HepG2 (cell line): ENCODE results near the gene ACACB. TPM values are rescaled to one million over a fixed set of nuclear protein-coding genes. Genes with fewer than 3 reads are reported as not detected.
A peak's percentile ranks its signal among the peaks of the same experiment; 100 is the strongest.

Experiments used
- ATAC-seq: fragments of 200-7000 bp; cut with Tn5 transposase; 3 replicates; pipeline ENCODE4 v1.9.1; 2020; ENCODE audit warnings: mild to moderate bottlenecking, moderate library complexity
- BruUV-seq: library from RNA; stranded (reverse); fragments of 400-500 nt; replicated peaks from 2 replicates; lab custom pipeline; 2021; lab: Mats Ljungman, UMichigan
- CTCF ChIA-PET: fragments of 300-600 bp; formaldehyde crosslinking; extraction: SDS; loops from one replicate; lab custom pipeline; 2021; ENCODE audit warnings: low total read pairs, inconsistent platforms, low intra/inter-chr PET ratio; lab: Yijun Ruan, JAX
- POLR2A ChIA-PET: fragments of 350-600 bp; sonication (Branson Sonifier 250); formaldehyde crosslinking; loops from one replicate; lab custom pipeline; 2020; ENCODE audit warnings: antibody characterized with exemption, inconsistent platforms; lab: Yijun Ruan, JAX
- DNase-seq: peaks from one replicate; pipeline ENCODE4 v3.0.0-alpha.2; 2015; ENCODE audit warnings: low spot score
- FAIRE-seq: peaks from 3 replicates; lab custom pipeline; 2011; peaks lifted over from hg19 to GRCh38; lab: Jason Lieb, UNC
- H2AFZ ChIP-seq: one replicate; pipeline ENCODE4 v1.6.1; 2011; ENCODE audit warnings: low read length, inconsistent platforms
- H3K27ac ChIP-seq: fragments of 300-600 bp; 3 replicates; pipeline ENCODE4 v1.8.0; 2011; ENCODE audit warnings: mixed run types, mild to moderate bottlenecking, mixed read lengths, low read length, inconsistent platforms; ENCODE audit not compliant: insufficient read depth; ENCODE audit errors: extremely low read length
- H3K27me3 ChIP-seq, 2 experiments: fragments of 200-600 bp in 1 of 2; 2 replicates in 1 of 2; 3 replicates in 1 of 2; pipeline versions ENCODE4 v1.6.0 to v1.8.0; 2011; ENCODE audit warnings: low read length in 2 of 2, mild to moderate bottlenecking in 2 of 2, moderate library complexity in 2 of 2, inconsistent platforms in 1 of 2; ENCODE audit not compliant: insufficient read depth in 2 of 2, control insufficient read depth in 1 of 2
- H3K36me3 ChIP-seq, 2 experiments: fragments of 200-600 bp in 1 of 2; replicated peaks in 1 of 2; 2 replicates in 1 of 2; 3 replicates in 1 of 2; pipeline versions ENCODE4 v1.5.1 to v1.8.0; 2011; ENCODE audit warnings: low read length in 2 of 2, inconsistent platforms in 1 of 2; ENCODE audit not compliant: insufficient read depth in 2 of 2, control insufficient read depth in 1 of 2
- H3K4me1 ChIP-seq: 2 replicates; pipeline ENCODE4 v1.5.1; 2012; ENCODE audit warnings: low read length, inconsistent platforms; ENCODE audit not compliant: insufficient read depth
- H3K4me2 ChIP-seq: 2 replicates; pipeline ENCODE4 v1.6.0; 2011; ENCODE audit warnings: low read depth, low read length, inconsistent platforms
- H3K4me3 ChIP-seq, 3 experiments: fragments of 200-600 bp in 1 of 3; sonication (generic), shearing (Covaris generic) in 1 of 3; replicated peaks in 1 of 3; 2 replicates each; pipeline ENCODE4 v1.5.1; 2011 to 2016; ENCODE audit warnings: low read length in 3 of 3, inconsistent platforms in 2 of 3, low read depth in 2 of 3, mild to moderate bottlenecking in 2 of 3, control low read depth in 1 of 3, mixed read lengths in 1 of 3; ENCODE audit not compliant: insufficient read depth in 1 of 3
- H3K79me2 ChIP-seq: one replicate; pipeline ENCODE4 v1.6.1; 2011; ENCODE audit warnings: low read length, inconsistent platforms; ENCODE audit not compliant: insufficient read depth
- H3K9ac ChIP-seq: 2 replicates; pipeline ENCODE4 v1.6.0; 2011; ENCODE audit warnings: mild to moderate bottlenecking, low read depth, low read length, inconsistent platforms; ENCODE audit not compliant: insufficient read depth
- H3K9me3 ChIP-seq: 2 replicates; pipeline ENCODE4 v1.5.1; 2012; ENCODE audit warnings: mild to moderate bottlenecking, low read length
- H4K20me1 ChIP-seq: 2 replicates; pipeline ENCODE4 v1.6.0; 2011; ENCODE audit warnings: inconsistent platforms, mild to moderate bottlenecking, low read length, moderate library complexity; ENCODE audit not compliant: insufficient read depth
- ERF ChIP-seq: IDR thresholded peaks from 2 replicates; pipeline ENCODE4 v1.6.1; 2018; ENCODE audit warnings: missing biosample characterization, missing genetic modification reagents
- HDAC1 ChIP-seq: sonication (generic); formaldehyde crosslinking; IDR thresholded peaks from 2 replicates; pipeline ENCODE4 v1.5.1; 2020; ENCODE audit warnings: mild to moderate bottlenecking, missing genetic modification reagents
- PHF21A ChIP-seq: sonication (generic); formaldehyde crosslinking; IDR thresholded peaks from 2 replicates; pipeline ENCODE4 v1.5.0; 2020; ENCODE audit warnings: mild to moderate bottlenecking, missing genetic modification reagents
- SMAD1 ChIP-seq: sonication (generic); formaldehyde crosslinking; IDR thresholded peaks from 2 replicates; pipeline ENCODE4 v1.4.0; 2020; ENCODE audit warnings: missing genetic modification reagents, low read depth, mild to moderate bottlenecking, borderline replicate concordance
- SMAD3 ChIP-seq: sonication (generic); formaldehyde crosslinking; IDR thresholded peaks from 2 replicates; pipeline ENCODE4 v1.4.0; 2020; ENCODE audit warnings: missing genetic modification reagents
- TBP ChIP-seq: sonication (generic); formaldehyde crosslinking; IDR thresholded peaks from 2 replicates; pipeline ENCODE4 v1.5.0; 2020; ENCODE audit warnings: missing genetic modification reagents
- ZFAT ChIP-seq: sonication (generic); formaldehyde crosslinking; conservative IDR thresholded peaks from 2 replicates; pipeline ENCODE4 v1.8.1; 2023; ENCODE audit warnings: missing genetic modification reagents, inconsistent platforms
- ZNF17 ChIP-seq: sonication (generic); formaldehyde crosslinking; IDR thresholded peaks from 2 replicates; pipeline ENCODE4 v1.5.0; 2020; ENCODE audit warnings: mild to moderate bottlenecking, missing genetic modification reagents
- WGBS: methylation state at CpG from one replicate; pipeline ENCODE4 v1.1.6; 2017; ENCODE audit warnings: low lambda C conversion rate; 5-methylcytosine and 5-hydroxymethylcytosine counted together
- in situ Hi-C: cut with HindIII; loops from 2 replicates; pipeline ENCODE4 v1.10.0; 2017; ENCODE audit warnings: low pct_unique_long_range_greater_than_20kb; ENCODE audit not compliant: extremely low pct_ligation_motif_present
- intact Hi-C: fragments of 100-400 bp; cut with micrococcal nuclease; formaldehyde crosslinking; loops from one replicate; pipeline ENCODE4 v1.10.0; 2022; ENCODE audit not compliant: unreplicated experiment
- polyA plus RNA-seq, 8 experiments: library from polyadenylated mRNA; depleted of rRNA in 3 of 8; stranded (reverse) in 7 of 8; unstranded in 1 of 8; fragments of >200 nt; fragmentation: Illumina TruSeq in 4 of 8; extraction: Trizol in 4 of 8; gene quantifications; 2 replicates each; pipeline versions ENCODE4 v1.2.1 to v1.2.3, GENCODE V29; 2011 to 2016; ENCODE audit warnings: low read depth in 4 of 8, missing spikeins in 1 of 8, mixed read lengths in 1 of 8; ENCODE audit not compliant: insufficient read depth in 1 of 8
- total RNA-seq, 5 experiments: library from RNA; depleted of rRNA; stranded (reverse); fragments of >200 nt; fragmentation: Illumina TruSeq; extraction: Trizol; gene quantifications; 2 replicates each; pipeline ENCODE4 v1.2.3, GENCODE V29; 2016; ENCODE audit warnings: low read depth in 1 of 5
- TF ChIP-seq, protein P1 (sequence below): sonication (generic); formaldehyde crosslinking; IDR thresholded peaks from 2 replicates; pipeline ENCODE4 v1.4.0; 2020; ENCODE audit warnings: missing genetic modification reagents
- TF ChIP-seq, protein P2 (sequence below): sonication (generic); formaldehyde crosslinking; IDR thresholded peaks from 2 replicates; pipeline ENCODE4 v1.4.0; 2020; ENCODE audit warnings: low read depth, missing genetic modification reagents
- TF ChIP-seq, protein P3 (sequence below): sonication (generic); formaldehyde crosslinking; conservative IDR thresholded peaks from 2 replicates; pipeline ENCODE4 v1.4.0; 2020; ENCODE audit warnings: mild to moderate bottlenecking, missing genetic modification reagents, moderate library complexity
- TF ChIP-seq, protein P4 (sequence below): sonication (generic); formaldehyde crosslinking; IDR thresholded peaks from 2 replicates; pipeline ENCODE4 v1.4.0; 2020; ENCODE audit warnings: mild to moderate bottlenecking, missing genetic modification reagents, borderline replicate concordance

ACACB gene
- total and polyA plus RNA-seq, 2 of the 13 experiments (the other 11 are each of a cell fraction or from before 2014, with no cell fraction given): 6.2 to 8.6 TPM

DNA sequence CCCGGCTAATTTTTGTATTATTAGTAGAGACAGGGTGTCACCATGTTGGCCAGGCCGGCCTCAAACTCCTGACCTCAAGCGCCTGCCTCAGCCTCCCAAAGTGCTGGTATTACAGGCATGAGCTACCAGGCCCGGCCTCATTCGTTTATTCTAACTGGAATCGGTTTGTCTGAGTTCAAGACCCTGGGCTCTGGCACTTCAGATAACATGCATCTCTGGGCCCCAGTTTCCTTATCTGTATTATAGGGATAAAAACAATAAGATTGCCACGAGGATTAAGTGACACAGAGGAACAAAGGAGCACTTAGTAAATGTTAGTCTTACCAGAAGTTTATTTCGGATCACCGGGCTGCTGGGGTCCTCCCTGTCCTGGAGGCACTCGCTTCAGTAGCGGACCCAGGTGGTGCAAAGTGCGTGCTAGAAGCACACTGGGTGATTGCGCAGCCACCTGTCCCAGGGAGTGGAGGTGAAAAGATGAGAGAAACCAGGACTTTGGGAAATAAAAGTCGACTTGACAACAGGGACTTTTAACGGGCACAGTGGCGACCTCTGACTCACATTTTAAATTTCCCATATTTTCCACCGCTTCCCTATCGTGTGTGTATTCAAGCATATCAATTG is 37.5 kb downstream of the ACACB start:
- no peaks in the 10 kb centered on the region for H4K20me1 ChIP-seq
- intact Hi-C loops (loop anchor here (5.0 kb wide), 1 partner anchor 37 kb away; the partner anchor contains the start of gene ACACB), in situ Hi-C loops (no loop called here)
- ATAC-seq (peak; percentile 72), DNase-seq (peak; percentile 49), FAIRE-seq (peak; percentile 76)
- H3K27ac ChIP-seq: peak overlapping the region; percentile 64
- no peaks in the 10 kb centered on the region for H3K9me3 ChIP-seq
- peak overlapping the region; percentile 62 to 77 (median 71) for H3K4me3 ChIP-seq
- H3K4me2 ChIP-seq: peak overlapping the region; percentile 86
- peaks cover 33% of the 10 kb centered on the region for H3K4me1 ChIP-seq
- ChIA-PET POLR2A (interaction anchor here (0.6 to 2.2 kb wide), 12 partner anchors 9 to 95 kb away, joined by 3 to 22 read pairs (median 4); partner anchors contain the start of gene ACACB), CTCF (no interaction called here)
- no peaks in the 10 kb centered on the region for H3K79me2 ChIP-seq
- no peaks in the 10 kb centered on the region for H3K27me3 ChIP-seq
- TSS peak; percentile 81 for BruUV-seq
- peak overlapping the region; percentile 62 for H3K9ac ChIP-seq
- peak overlapping the region; percentile 82 for H2AFZ ChIP-seq
- no peaks in the 10 kb centered on the region for H3K36me3 ChIP-seq
- WGBS: 2% methylated on average over 14 of the region's 18 CpGs
- peak; percentile 52 for TF ChIP-seq PHF21A (CRISPR knock-in tag)
- 0 out of 2 replicates have a peak, but pooled peaks have one; percentile 0 for TF ChIP-seq SMAD1
- TF ChIP-seq, protein P1, sequence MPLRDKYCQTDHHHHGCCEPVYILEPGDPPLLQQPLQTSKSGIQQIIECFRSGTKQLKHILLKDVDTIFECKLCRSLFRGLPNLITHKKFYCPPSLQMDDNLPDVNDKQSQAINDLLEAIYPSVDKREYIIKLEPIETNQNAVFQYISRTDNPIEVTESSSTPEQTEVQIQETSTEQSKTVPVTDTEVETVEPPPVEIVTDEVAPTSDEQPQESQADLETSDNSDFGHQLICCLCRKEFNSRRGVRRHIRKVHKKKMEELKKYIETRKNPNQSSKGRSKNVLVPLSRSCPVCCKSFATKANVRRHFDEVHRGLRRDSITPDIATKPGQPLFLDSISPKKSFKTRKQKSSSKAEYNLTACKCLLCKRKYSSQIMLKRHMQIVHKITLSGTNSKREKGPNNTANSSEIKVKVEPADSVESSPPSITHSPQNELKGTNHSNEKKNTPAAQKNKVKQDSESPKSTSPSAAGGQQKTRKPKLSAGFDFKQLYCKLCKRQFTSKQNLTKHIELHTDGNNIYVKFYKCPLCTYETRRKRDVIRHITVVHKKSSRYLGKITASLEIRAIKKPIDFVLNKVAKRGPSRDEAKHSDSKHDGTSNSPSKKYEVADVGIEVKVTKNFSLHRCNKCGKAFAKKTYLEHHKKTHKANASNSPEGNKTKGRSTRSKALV (CRISPR knock-in tag): no peak
- TF ChIP-seq, protein P2, sequence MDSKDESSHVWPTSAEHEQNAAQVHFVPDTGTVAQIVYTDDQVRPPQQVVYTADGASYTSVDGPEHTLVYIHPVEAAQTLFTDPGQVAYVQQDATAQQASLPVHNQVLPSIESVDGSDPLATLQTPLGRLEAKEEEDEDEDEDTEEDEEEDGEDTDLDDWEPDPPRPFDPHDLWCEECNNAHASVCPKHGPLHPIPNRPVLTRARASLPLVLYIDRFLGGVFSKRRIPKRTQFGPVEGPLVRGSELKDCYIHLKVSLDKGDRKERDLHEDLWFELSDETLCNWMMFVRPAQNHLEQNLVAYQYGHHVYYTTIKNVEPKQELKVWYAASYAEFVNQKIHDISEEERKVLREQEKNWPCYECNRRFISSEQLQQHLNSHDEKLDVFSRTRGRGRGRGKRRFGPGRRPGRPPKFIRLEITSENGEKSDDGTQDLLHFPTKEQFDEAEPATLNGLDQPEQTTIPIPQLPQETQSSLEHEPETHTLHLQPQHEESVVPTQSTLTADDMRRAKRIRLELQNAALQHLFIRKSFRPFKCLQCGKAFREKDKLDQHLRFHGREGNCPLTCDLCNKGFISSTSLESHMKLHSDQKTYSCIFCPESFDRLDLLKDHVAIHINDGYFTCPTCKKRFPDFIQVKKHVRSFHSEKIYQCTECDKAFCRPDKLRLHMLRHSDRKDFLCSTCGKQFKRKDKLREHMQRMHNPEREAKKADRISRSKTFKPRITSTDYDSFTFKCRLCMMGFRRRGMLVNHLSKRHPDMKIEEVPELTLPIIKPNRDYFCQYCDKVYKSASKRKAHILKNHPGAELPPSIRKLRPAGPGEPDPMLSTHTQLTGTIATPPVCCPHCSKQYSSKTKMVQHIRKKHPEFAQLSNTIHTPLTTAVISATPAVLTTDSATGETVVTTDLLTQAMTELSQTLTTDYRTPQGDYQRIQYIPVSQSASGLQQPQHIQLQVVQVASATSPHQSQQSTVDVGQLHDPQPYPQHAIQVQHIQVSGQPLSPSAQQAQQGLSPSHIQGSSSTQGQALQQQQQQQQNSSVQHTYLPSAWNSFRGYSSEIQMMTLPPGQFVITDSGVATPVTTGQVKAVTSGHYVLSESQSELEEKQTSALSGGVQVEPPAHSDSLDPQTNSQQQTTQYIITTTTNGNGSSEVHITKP (CRISPR knock-in tag): no peak
- TF ChIP-seq TBP: no peak
- TF ChIP-seq, protein P3, sequence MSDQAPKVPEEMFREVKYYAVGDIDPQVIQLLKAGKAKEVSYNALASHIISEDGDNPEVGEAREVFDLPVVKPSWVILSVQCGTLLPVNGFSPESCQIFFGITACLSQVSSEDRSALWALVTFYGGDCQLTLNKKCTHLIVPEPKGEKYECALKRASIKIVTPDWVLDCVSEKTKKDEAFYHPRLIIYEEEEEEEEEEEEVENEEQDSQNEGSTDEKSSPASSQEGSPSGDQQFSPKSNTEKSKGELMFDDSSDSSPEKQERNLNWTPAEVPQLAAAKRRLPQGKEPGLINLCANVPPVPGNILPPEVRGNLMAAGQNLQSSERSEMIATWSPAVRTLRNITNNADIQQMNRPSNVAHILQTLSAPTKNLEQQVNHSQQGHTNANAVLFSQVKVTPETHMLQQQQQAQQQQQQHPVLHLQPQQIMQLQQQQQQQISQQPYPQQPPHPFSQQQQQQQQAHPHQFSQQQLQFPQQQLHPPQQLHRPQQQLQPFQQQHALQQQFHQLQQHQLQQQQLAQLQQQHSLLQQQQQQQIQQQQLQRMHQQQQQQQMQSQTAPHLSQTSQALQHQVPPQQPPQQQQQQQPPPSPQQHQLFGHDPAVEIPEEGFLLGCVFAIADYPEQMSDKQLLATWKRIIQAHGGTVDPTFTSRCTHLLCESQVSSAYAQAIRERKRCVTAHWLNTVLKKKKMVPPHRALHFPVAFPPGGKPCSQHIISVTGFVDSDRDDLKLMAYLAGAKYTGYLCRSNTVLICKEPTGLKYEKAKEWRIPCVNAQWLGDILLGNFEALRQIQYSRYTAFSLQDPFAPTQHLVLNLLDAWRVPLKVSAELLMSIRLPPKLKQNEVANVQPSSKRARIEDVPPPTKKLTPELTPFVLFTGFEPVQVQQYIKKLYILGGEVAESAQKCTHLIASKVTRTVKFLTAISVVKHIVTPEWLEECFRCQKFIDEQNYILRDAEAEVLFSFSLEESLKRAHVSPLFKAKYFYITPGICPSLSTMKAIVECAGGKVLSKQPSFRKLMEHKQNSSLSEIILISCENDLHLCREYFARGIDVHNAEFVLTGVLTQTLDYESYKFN (CRISPR knock-in tag): 0 out of 2 replicates have a peak, but pooled peaks have one; percentile 20
- TF ChIP-seq SMAD3 (CRISPR knock-in tag): no peak
- 0 out of 2 replicates have a peak, but pooled peaks have one; percentile 10 for TF ChIP-seq HDAC1 (CRISPR knock-in tag)
- TF ChIP-seq, protein P4, sequence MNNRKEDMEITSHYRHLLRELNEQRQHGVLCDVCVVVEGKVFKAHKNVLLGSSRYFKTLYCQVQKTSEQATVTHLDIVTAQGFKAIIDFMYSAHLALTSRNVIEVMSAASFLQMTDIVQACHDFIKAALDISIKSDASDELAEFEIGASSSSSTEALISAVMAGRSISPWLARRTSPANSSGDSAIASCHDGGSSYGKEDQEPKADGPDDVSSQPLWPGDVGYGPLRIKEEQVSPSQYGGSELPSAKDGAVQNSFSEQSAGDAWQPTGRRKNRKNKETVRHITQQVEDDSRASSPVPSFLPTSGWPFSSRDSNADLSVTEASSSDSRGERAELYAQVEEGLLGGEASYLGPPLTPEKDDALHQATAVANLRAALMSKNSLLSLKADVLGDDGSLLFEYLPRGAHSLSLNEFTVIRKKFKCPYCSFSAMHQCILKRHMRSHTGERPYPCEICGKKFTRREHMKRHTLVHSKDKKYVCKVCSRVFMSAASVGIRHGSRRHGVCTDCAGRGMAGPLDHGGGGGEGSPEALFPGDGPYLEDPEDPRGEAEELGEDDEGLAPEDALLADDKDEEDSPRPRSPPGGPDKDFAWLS (CRISPR knock-in tag): no peak
- TF ChIP-seq ZNF17 (CRISPR knock-in tag): no peak
- TF ChIP-seq ZFAT (CRISPR knock-in tag): no peak
- peak; percentile 5; the same call in 1 of the 2 replicates for TF ChIP-seq ERF (CRISPR knock-in tag)
